ENCODE results near the gene ZNF175. TPM values are rescaled to one million over a fixed set of nuclear protein-coding genes. Genes with fewer than 3 reads are reported as not detected.

Gene ZNF175
- total and polyA plus RNA-seq, 9 of the 15 experiments (the other 6 are each of a cell fraction or from before 2014, with no cell fraction given) = 3.7 to 37.9 (median 14.0) TPM

- TF ChIP-seq TAF9B (IDR thresholded peaks at IDR 0.05; ENCODE audit: partially characterized antibody) = no peak
- TF ChIP-seq PBX2 (CRISPR knock-in tag; IDR thresholded peaks at IDR 0.05; ENCODE audit: low read depth) = no peak
- no peak for TF ChIP-seq PBX2 (tag; conservative IDR thresholded peaks at IDR 0.05; ENCODE audit: low read depth)
- no peak for TF ChIP-seq ETS2 (tag; IDR thresholded peaks at IDR 0.05; ENCODE audit: borderline replicate concordance, poor library complexity, severe bottlenecking)
- no peak for TF ChIP-seq ZC3H8 (IDR thresholded peaks at IDR 0.05)
- peak; percentile 77 for TF ChIP-seq TEAD4 (IDR thresholded peaks at IDR 0.05; ENCODE audit: low read length)
- TF ChIP-seq TEAD4 (CRISPR knock-in tag; IDR thresholded peaks at IDR 0.05; ENCODE audit: borderline replicate concordance) = no peak
- no peak for TF ChIP-seq SFPQ (IDR thresholded peaks at IDR 0.05; ENCODE audit: low read depth, low read length)
- no peak for TF ChIP-seq PRMT5 (CRISPR knock-in tag; IDR thresholded peaks at IDR 0.05)
- no peak for TF ChIP-seq ZNF398 (CRISPR knock-in tag; IDR thresholded peaks at IDR 0.05)
- peak in 1 of 2 experiments; percentile 70; a peak in 1 of 4 replicates for TF ChIP-seq ARNT (IDR thresholded peaks at IDR 0.05)
- no peak for TF ChIP-seq NCOA1 (IDR thresholded peaks at IDR 0.05; ENCODE audit: low read depth)
- TF ChIP-seq HNRNPUL1 (IDR thresholded peaks at IDR 0.05; ENCODE audit: low read length) = no peak
- TF ChIP-seq PML (IDR thresholded peaks at IDR 0.05; ENCODE audit: low read length) = peak; percentile 38; the same call in 1 of the 2 replicates
- TF ChIP-seq U2AF2 (optimal IDR thresholded peaks at IDR 0.05; ENCODE audit: low read depth, low read length) = no peak
- no peak for TF ChIP-seq E2F8 (IDR thresholded peaks at IDR 0.05; ENCODE audit: low read depth, partially characterized antibody)
- 0 out of 2 replicates have a peak, but pooled peaks have one; percentile 43 for TF ChIP-seq EP300 (IDR thresholded peaks at IDR 0.05; ENCODE audit: low read length)
- peak; percentile 62; the same call in 1 of the 2 replicates for TF ChIP-seq CREB3L1 (IDR thresholded peaks at IDR 0.05; ENCODE audit: borderline replicate concordance, low read depth)
Observed at GRCh38 chr19:51572410-51572809, 1.3 kb downstream of the ZNF175 start (continued).

Measured in K562 (cell line).